ENCODE measurements around the gene UNC13C. TPM values are rescaled to one million over a fixed set of nuclear protein-coding genes. Genes with fewer than 3 reads are reported as not detected.

Gene UNC13C
- total and polyA plus RNA-seq, 2 experiments from 2014 or later: 0.92 to 10.3 TPM

- H3K36me3 ChIP-seq (replicated peaks; ENCODE audit: insufficient read depth, low read depth): no peaks in the 10 kb centered on the region
- DNase-seq (ENCODE audit: low spot score): no peak
- H4K20me1 ChIP-seq (ENCODE audit: insufficient read depth, poor library complexity, severe bottlenecking): no peaks in the 10 kb centered on the region
- H3K9me3 ChIP-seq (ENCODE audit: low read depth): no peaks in the 10 kb centered on the region
- no peak overlapping the region for H3K4me3 ChIP-seq
- no peaks in the 10 kb centered on the region for H3K27me3 ChIP-seq
- H3K9me2 ChIP-seq (replicated peaks; ENCODE audit: insufficient read depth): no peaks in the 10 kb centered on the region
- no peak overlapping the region for H2AFZ ChIP-seq
- no peaks in the 10 kb centered on the region for H3K4me1 ChIP-seq (ENCODE audit: insufficient read depth)
- H3K4me2 ChIP-seq: no peak overlapping the region
- H3K27ac ChIP-seq: no peak overlapping the region
- TF ChIP-seq CTCF (IDR thresholded peaks at IDR 0.05; ENCODE audit: poor library complexity) (no peak), EZH2 (IDR thresholded peaks at IDR 0.05; ENCODE audit: borderline replicate concordance) (no peak)
- no peaks in the 10 kb centered on the region for H3K79me2 ChIP-seq
Measured at GRCh38 chr15:54097019-54097418, 118.8 kb downstream of the UNC13C start.

GRCh38 chr15:54099010-54099409 lies 120.8 kb downstream of the UNC13C start:
- Histone ChIP-seq H3K4me2 (no peak overlapping the region), H3K4me1 (ENCODE audit: insufficient read depth) (no peaks in the 10 kb centered on the region), H2AFZ (no peak overlapping the region), H3K9me2 (replicated peaks; ENCODE audit: insufficient read depth) (no peaks in the 10 kb centered on the region), H3K79me2 (no peaks in the 10 kb centered on the region), H3K27me3 (no peaks in the 10 kb centered on the region), H3K9me3 (ENCODE audit: low read depth) (no peaks in the 10 kb centered on the region), H3K36me3 (replicated peaks; ENCODE audit: insufficient read depth, low read depth) (no peaks in the 10 kb centered on the region), H3K27ac (no peak overlapping the region), H4K20me1 (ENCODE audit: insufficient read depth, poor library complexity, severe bottlenecking) (no peaks in the 10 kb centered on the region), H3K4me3 (no peak overlapping the region)
- 85% methylated on average over 1 of the region's 1 CpG for WGBS (ENCODE audit: low lambda C conversion rate, missing lambda C conversion rate)
- TF ChIP-seq EZH2phosphoT487 (IDR thresholded peaks at IDR 0.05; ENCODE audit: low read depth, severe bottlenecking, unreplicated experiment) (no peak), EZH2 (IDR thresholded peaks at IDR 0.05; ENCODE audit: borderline replicate concordance) (no peak)
- DNase-seq (ENCODE audit: low spot score): no peak

GRCh38 chr15:54101664-54102270 lies 123.5 kb downstream of the UNC13C start:
- Histone ChIP-seq H3K4me1 (ENCODE audit: insufficient read depth) (no peaks in the 10 kb centered on the region), H2AFZ (no peak overlapping the region), H3K36me3 (replicated peaks; ENCODE audit: insufficient read depth, low read depth) (no peaks in the 10 kb centered on the region), H3K27me3 (no peaks in the 10 kb centered on the region), H3K79me2 (no peaks in the 10 kb centered on the region), H3K27ac (no peak overlapping the region), H3K9me3 (ENCODE audit: low read depth) (no peaks in the 10 kb centered on the region), H4K20me1 (ENCODE audit: insufficient read depth, poor library complexity, severe bottlenecking) (no peaks in the 10 kb centered on the region), H3K9me2 (replicated peaks; ENCODE audit: insufficient read depth) (no peaks in the 10 kb centered on the region), H3K4me3 (no peak overlapping the region), H3K4me2 (no peak overlapping the region)
- 79% methylated on average over 10 of the region's 10 CpGs for WGBS (ENCODE audit: low lambda C conversion rate, missing lambda C conversion rate)
- no peak for DNase-seq (ENCODE audit: low spot score)
- TF ChIP-seq CTCF (IDR thresholded peaks at IDR 0.05; ENCODE audit: poor library complexity) (no peak), EZH2phosphoT487 (IDR thresholded peaks at IDR 0.05; ENCODE audit: low read depth, severe bottlenecking, unreplicated experiment) (no peak), EZH2 (IDR thresholded peaks at IDR 0.05; ENCODE audit: borderline replicate concordance) (no peak)

- DNase-seq (ENCODE audit: low spot score): no peak
- Histone ChIP-seq H3K27ac (no peak overlapping the region), H3K36me3 (replicated peaks; ENCODE audit: insufficient read depth, low read depth) (no peaks in the 10 kb centered on the region), H2AFZ (no peak overlapping the region), H4K20me1 (ENCODE audit: insufficient read depth, poor library complexity, severe bottlenecking) (no peaks in the 10 kb centered on the region), H3K9me2 (replicated peaks; ENCODE audit: insufficient read depth) (no peaks in the 10 kb centered on the region), H3K79me2 (no peaks in the 10 kb centered on the region), H3K4me1 (ENCODE audit: insufficient read depth) (no peaks in the 10 kb centered on the region), H3K4me2 (no peak overlapping the region), H3K4me3 (no peak overlapping the region), H3K27me3 (no peaks in the 10 kb centered on the region), H3K9me3 (ENCODE audit: low read depth) (no peaks in the 10 kb centered on the region)
- 68% methylated on average over 3 of the region's 3 CpGs for WGBS (ENCODE audit: low lambda C conversion rate, missing lambda C conversion rate)
- no peak for TF ChIP-seq CTCF (IDR thresholded peaks at IDR 0.05; ENCODE audit: poor library complexity)
- no peak for TF ChIP-seq EZH2 (IDR thresholded peaks at IDR 0.05; ENCODE audit: borderline replicate concordance)
- TF ChIP-seq EZH2phosphoT487 (IDR thresholded peaks at IDR 0.05; ENCODE audit: low read depth, severe bottlenecking, unreplicated experiment): no peak
Measured at GRCh38 chr15:54102704-54103103, 124.5 kb downstream of the UNC13C start.
